HEK293T (cell line): Measurements from ENCODE around the gene TTBK1.

Experiments used
- ARNT ChIP-seq: fragments of 450-650 bp; IDR thresholded peaks from 2 replicates; pipeline ENCODE4 v1.6.1; 2017; ENCODE audit warnings: mild to moderate bottlenecking
- BHLHE40 ChIP-seq: fragments of 450-650 bp; IDR thresholded peaks from 2 replicates; pipeline ENCODE4 v1.6.1; 2016; ENCODE audit warnings: mild to moderate bottlenecking, moderate library complexity, borderline replicate concordance
- CTBP1 ChIP-seq: fragments of 450-650 bp; IDR thresholded peaks from 2 replicates; pipeline ENCODE4 v1.6.1; 2016; ENCODE audit warnings: borderline replicate concordance
- ELF4 ChIP-seq: fragments of 450-650 bp; IDR thresholded peaks from 2 replicates; pipeline ENCODE4 v1.6.1; 2017; ENCODE audit warnings: antibody characterized with exemption
- FOXK2 ChIP-seq: fragments of 450-650 bp; IDR thresholded peaks from 2 replicates; pipeline ENCODE4 v1.6.1; 2016; ENCODE audit warnings: mild to moderate bottlenecking
- HDGF ChIP-seq: fragments of 450-650 bp; IDR thresholded peaks from 2 replicates; pipeline ENCODE4 v1.6.1; 2017; ENCODE audit warnings: antibody characterized with exemption, borderline replicate concordance
- NFRKB ChIP-seq: fragments of 450-650 bp; IDR thresholded peaks from 2 replicates; pipeline ENCODE4 v1.6.1; 2016; ENCODE audit warnings: mild to moderate bottlenecking, moderate library complexity
- PKNOX1 ChIP-seq: fragments of 450-650 bp; IDR thresholded peaks from 2 replicates; pipeline ENCODE4 v1.6.1; 2016
- SP1 ChIP-seq: fragments of 450-650 bp; IDR thresholded peaks from 2 replicates; pipeline ENCODE4 v1.6.1; 2017
- SUZ12 ChIP-seq: fragments of 450-650 bp; IDR thresholded peaks from 2 replicates; pipeline ENCODE4 v1.6.1; 2016; ENCODE audit warnings: mild to moderate bottlenecking

DNA sequence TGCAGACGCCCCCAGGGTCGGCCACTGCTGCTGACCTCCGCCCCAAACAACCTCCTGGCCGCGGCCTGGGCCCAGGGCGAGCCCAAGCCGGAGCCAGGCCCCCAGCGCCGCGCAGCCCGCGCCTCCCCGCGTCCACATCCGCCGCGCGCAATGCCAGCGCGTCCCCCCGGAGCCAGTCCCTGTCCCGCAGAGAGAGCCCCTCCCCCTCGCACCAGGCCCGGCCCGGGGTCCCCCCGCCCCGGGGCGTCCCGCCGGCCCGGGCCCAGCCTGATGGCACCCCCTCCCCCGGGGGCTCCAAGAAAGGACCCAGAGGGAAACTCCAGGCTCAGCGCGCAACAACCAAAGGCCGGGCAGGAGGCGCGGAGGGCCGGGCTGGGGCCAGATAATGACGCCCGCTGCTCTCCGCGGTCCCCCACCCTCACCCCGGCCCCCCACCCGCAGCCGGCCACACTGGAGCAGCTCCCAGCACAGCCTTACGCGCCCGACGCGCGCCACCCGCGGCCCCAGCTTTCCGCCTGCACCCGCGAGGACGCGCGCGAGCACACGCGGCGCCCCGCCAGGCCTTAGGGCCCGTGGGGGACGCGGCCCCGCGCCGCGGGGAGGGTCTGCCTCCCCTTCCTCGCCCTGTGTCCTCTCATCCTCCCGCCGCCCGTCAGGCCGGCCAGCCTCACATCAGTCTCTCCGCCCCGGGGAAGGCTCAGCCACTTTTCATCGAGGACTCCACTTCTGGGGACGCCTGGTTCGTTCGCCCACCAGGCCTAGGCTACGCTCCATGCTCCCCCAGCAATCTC lies 41.9 kb downstream of the TTBK1 start:
- no peak for TF ChIP-seq NFRKB
- no peak for TF ChIP-seq ELF4
- TF ChIP-seq ARNT, result no peak
- no peak for TF ChIP-seq FOXK2
- TF ChIP-seq SUZ12, result no peak
- no peak for TF ChIP-seq SP1
- no peak for TF ChIP-seq BHLHE40
- no peak for TF ChIP-seq HDGF
- TF ChIP-seq PKNOX1, result no peak
- no peak for TF ChIP-seq CTBP1
